ENCODE measurements around the gene OPCML. TPM values are rescaled to one million over a fixed set of nuclear protein-coding genes. Genes with fewer than 3 reads are reported as not detected.

OPCML gene
- total and polyA plus RNA-seq, 4 donors: under 0.01 to 0.01 TPM; not detected in 2

DNA sequence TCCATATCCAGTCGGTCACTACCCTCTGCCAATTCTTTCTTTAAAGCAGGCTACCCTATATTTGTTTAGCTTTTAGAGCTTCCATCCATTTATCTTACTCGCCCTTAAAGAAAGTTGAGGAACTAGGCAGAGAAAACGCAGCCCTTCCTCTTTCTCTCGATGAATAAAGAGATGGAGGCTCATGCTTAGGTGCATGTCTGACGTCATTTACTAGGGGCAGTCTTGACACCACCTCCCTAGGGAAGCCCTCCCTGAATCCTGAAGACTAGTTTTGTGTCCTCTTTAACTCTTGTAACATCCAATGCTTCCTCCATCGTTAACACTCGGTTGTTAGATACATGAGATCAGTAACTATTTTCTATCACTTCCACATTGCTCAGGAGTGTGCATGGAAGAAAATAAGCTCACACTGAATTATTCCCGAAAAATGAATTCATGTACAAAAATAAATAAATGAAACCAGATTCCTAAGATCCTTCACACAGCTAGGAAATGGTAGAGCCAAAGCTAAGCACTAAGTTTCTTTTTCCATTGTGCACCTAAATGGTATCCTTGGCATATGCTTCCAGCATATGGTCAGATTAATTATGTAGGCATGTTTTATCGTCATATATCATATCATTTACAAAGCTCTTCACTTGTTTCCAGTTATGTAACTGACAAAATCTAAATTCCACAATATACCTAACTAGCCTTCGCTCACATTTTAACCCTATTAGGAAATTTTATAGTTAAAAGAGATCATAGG lies 291.2 kb downstream of the OPCML start:
- Histone ChIP-seq H3K36me3 (ENCODE audit: control insufficient read depth in 4 of 4, insufficient read depth in 3 of 4, low read depth in 1 of 4, low read length in 3 of 4) (no peaks in the 10 kb centered on the region), H3K4me3 (ENCODE audit: low read depth in 1 of 3, low read length in 3 of 3) (no peak overlapping the region), H3K9ac (ENCODE audit: low read depth in 1 of 2, low read length in 2 of 2) (no peak overlapping the region), H3K9me3 (ENCODE audit: control insufficient read depth in 4 of 4, low read length in 3 of 4) (no peaks in the 10 kb centered on the region), H3K27me3 (ENCODE audit: control insufficient read depth in 4 of 4, insufficient read depth in 4 of 4, low read length in 3 of 4) (peaks cover 0 to 3% (median 1%) of the 10 kb centered on the region in 4 donors), H3K27ac (ENCODE audit: low read depth in 1 of 2, low read length in 2 of 2) (no peak overlapping the region), H3K4me1 (ENCODE audit: control insufficient read depth in 4 of 4, insufficient read depth in 4 of 4, low read length in 3 of 4) (no peaks in the 10 kb centered on the region)
- 69% methylated on average over 10 of the region's 10 CpGs for WGBS
- no peak for DNase-seq (ENCODE audit: low spot score)
- TF ChIP-seq GABPA (IDR thresholded peaks at IDR 0.05 in 1 of 2, conservative IDR thresholded peaks at IDR 0.05 in 1 of 2) (no peak), TAF1 (conservative IDR thresholded peaks at IDR 0.05) (no peak), FOXA1 (IDR thresholded peaks at IDR 0.05) (no peak), EGR1 (IDR thresholded peaks at IDR 0.05; ENCODE audit: low read depth in 2 of 2) (no peak), REST (IDR thresholded peaks at IDR 0.05) (no peak)

GRCh38 chr11:133239575-133239974 lies 292.7 kb downstream of the OPCML start:
- no peak for DNase-seq (ENCODE audit: low spot score)
- H3K4me1 ChIP-seq (ENCODE audit: control insufficient read depth in 4 of 4, insufficient read depth in 4 of 4, low read length in 3 of 4): no peaks in the 10 kb centered on the region
- H3K27me3 ChIP-seq (ENCODE audit: control insufficient read depth in 4 of 4, insufficient read depth in 4 of 4, low read length in 3 of 4): peaks cover 0 to 9% (median 3%) of the 10 kb centered on the region in 4 donors
- H3K9ac ChIP-seq (ENCODE audit: low read depth in 1 of 2, low read length in 2 of 2): no peak overlapping the region
- no peak for TF ChIP-seq FOXA2 (IDR thresholded peaks at IDR 0.05)
- no peak for TF ChIP-seq CTCF (IDR thresholded peaks at IDR 0.05; ENCODE audit: low read depth, low read length, missing input control)
- no peak for TF ChIP-seq TAF1 (conservative IDR thresholded peaks at IDR 0.05)
- no peak for TF ChIP-seq EGR1 (IDR thresholded peaks at IDR 0.05; ENCODE audit: low read depth in 2 of 2)
- TF ChIP-seq REST (IDR thresholded peaks at IDR 0.05): no peak
- TF ChIP-seq HNF4A (conservative IDR thresholded peaks at IDR 0.05): no peak
- TF ChIP-seq FOXA1 (IDR thresholded peaks at IDR 0.05): no peak
- TF ChIP-seq, protein P1, sequence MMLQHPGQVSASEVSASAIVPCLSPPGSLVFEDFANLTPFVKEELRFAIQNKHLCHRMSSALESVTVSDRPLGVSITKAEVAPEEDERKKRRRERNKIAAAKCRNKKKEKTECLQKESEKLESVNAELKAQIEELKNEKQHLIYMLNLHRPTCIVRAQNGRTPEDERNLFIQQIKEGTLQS (IDR thresholded peaks at IDR 0.05): no peak
- no peak for TF ChIP-seq GABPA (IDR thresholded peaks at IDR 0.05 in 1 of 2, conservative IDR thresholded peaks at IDR 0.05 in 1 of 2)
- no peak overlapping the region for H3K27ac ChIP-seq (ENCODE audit: low read depth in 1 of 2, low read length in 2 of 2)
- H3K36me3 ChIP-seq (ENCODE audit: control insufficient read depth in 4 of 4, insufficient read depth in 3 of 4, low read depth in 1 of 4, low read length in 3 of 4): no peaks in the 10 kb centered on the region
- no peak overlapping the region for H3K4me3 ChIP-seq (ENCODE audit: low read depth in 1 of 3, low read length in 3 of 3)
- WGBS: 67% methylated on average over 8 of the region's 8 CpGs
- H3K9me3 ChIP-seq (ENCODE audit: control insufficient read depth in 4 of 4, low read length in 3 of 4): no peaks in the 10 kb centered on the region
